ENCODE results near the gene DSCAML1.

DNA sequence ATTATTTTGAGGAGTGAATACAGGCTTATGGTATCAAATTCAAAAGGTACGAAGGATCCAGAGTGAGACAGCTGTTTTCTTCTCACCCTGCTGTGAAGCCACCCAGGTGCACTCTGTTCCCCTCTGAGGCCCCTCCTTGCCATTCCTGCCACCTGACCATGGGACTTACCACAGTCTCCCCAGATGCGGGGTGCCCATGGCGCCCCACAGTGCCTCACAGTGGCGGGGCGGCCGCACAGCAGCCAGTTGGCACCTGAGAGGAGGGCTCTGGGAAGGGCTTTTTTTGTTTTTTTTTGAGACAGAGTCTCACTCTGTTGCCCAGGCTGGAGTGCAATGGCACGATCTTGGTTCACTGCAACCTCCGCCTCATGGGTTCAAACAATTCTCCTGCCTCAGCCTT lies 317.6 kb downstream of the DSCAML1 start:
- no peak for TF ChIP-seq POLR2A (IDR thresholded peaks at IDR 0.05)
- TF ChIP-seq, protein P1, sequence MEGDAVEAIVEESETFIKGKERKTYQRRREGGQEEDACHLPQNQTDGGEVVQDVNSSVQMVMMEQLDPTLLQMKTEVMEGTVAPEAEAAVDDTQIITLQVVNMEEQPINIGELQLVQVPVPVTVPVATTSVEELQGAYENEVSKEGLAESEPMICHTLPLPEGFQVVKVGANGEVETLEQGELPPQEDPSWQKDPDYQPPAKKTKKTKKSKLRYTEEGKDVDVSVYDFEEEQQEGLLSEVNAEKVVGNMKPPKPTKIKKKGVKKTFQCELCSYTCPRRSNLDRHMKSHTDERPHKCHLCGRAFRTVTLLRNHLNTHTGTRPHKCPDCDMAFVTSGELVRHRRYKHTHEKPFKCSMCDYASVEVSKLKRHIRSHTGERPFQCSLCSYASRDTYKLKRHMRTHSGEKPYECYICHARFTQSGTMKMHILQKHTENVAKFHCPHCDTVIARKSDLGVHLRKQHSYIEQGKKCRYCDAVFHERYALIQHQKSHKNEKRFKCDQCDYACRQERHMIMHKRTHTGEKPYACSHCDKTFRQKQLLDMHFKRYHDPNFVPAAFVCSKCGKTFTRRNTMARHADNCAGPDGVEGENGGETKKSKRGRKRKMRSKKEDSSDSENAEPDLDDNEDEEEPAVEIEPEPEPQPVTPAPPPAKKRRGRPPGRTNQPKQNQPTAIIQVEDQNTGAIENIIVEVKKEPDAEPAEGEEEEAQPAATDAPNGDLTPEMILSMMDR (IDR thresholded peaks at IDR 0.05) = no peak

Measured in upper lobe of left lung (tissue), 4 donors.